T-helper 17 cell (primary cell): ENCODE results near the gene RABGAP1L. TPM values are rescaled to one million over a fixed set of nuclear protein-coding genes. Genes with fewer than 3 reads are reported as not detected.

Experiments used
- ATAC-seq: fragments of 150-1000 bp; cut with Tn5 transposase; 2 replicates; pipeline ENCODE4 v1.10.0; 2021; ENCODE audit warnings: mild to moderate bottlenecking, moderate library complexity
- DNase-seq, 3 donors: peaks; one replicate each; pipeline versions ENCODE4 v3.0.0 to v3.0.0-alpha.2; 2020 to 2021
- H3K9me3 ChIP-seq: one replicate; pipeline ENCODE4 v1.7.0; 2013; ENCODE audit warnings: low read length, mild to moderate bottlenecking; ENCODE audit not compliant: control insufficient read depth, poor library complexity, severe bottlenecking
- H3K27ac Mint-ChIP-seq: one replicate; pipeline ENCODE4 v1.8.0; 2022; ENCODE audit warnings: mild to moderate bottlenecking, moderate library complexity, mixed read lengths
- H3K27me3 Mint-ChIP-seq: one replicate; pipeline ENCODE4 v1.8.0; 2022; ENCODE audit warnings: mixed read lengths
- H3K36me3 Mint-ChIP-seq: one replicate; pipeline ENCODE4 v1.8.0; 2022; ENCODE audit warnings: low read depth, mixed read lengths
- H3K4me1 Mint-ChIP-seq: one replicate; pipeline ENCODE4 v1.8.0; 2022; ENCODE audit warnings: mild to moderate bottlenecking, mixed read lengths
- H3K4me3 Mint-ChIP-seq: one replicate; pipeline ENCODE4 v1.8.0; 2022; ENCODE audit warnings: mild to moderate bottlenecking, moderate library complexity, mixed read lengths
- total RNA-seq, 4 donors: library from RNA in 2 of 4; stranded (reverse) in 2 of 4; gene quantifications; one replicate each; pipeline ENCODE4 v1.2.3 and lab custom pipeline; 2022 to 2026

RABGAP1L gene
- total RNA-seq, 2 donors from 2014 or later, result 112 to 120 TPM

GRCh38 chr1:174274452-174274851 lies 115.1 kb downstream of the RABGAP1L start:
- no peaks in the 10 kb centered on the region for H3K9me3 ChIP-seq
- H3K27ac Mint-ChIP-seq, result no peak overlapping the region
- H3K36me3 Mint-ChIP-seq, result no peaks in the 10 kb centered on the region
- no peak for DNase-seq
- no peaks in the 10 kb centered on the region for H3K27me3 Mint-ChIP-seq
- ATAC-seq, result no peak
- peaks cover 2% of the 10 kb centered on the region for H3K4me1 Mint-ChIP-seq
- H3K4me3 Mint-ChIP-seq, result no peak overlapping the region

GRCh38 chr1:174274884-174275283 lies 115.6 kb downstream of the RABGAP1L start:
- Mint-ChIP-seq H3K4me1 (peaks cover 2% of the 10 kb centered on the region), H3K27me3 (no peaks in the 10 kb centered on the region), H3K36me3 (no peaks in the 10 kb centered on the region), H3K4me3 (no peak overlapping the region), H3K27ac (no peak overlapping the region)
- ATAC-seq (no peak), DNase-seq (no peak)
- no peaks in the 10 kb centered on the region for H3K9me3 ChIP-seq

GRCh38 chr1:174276087-174276486 lies 116.8 kb downstream of the RABGAP1L start:
- Mint-ChIP-seq H3K27ac (no peak overlapping the region), H3K27me3 (no peaks in the 10 kb centered on the region), H3K4me1 (peaks cover 2% of the 10 kb centered on the region), H3K36me3 (peaks cover 5% of the 10 kb centered on the region), H3K4me3 (no peak overlapping the region)
- DNase-seq (no peak), ATAC-seq (no peak)
- no peaks in the 10 kb centered on the region for H3K9me3 ChIP-seq

GRCh38 chr1:174284052-174284451 lies 124.7 kb downstream of the RABGAP1L start:
- H3K36me3 Mint-ChIP-seq, result peaks cover 26% of the 10 kb centered on the region
- no peaks in the 10 kb centered on the region for H3K27me3 Mint-ChIP-seq
- H3K4me1 Mint-ChIP-seq, result peaks cover 7% of the 10 kb centered on the region
- H3K4me3 Mint-ChIP-seq, result no peak overlapping the region
- no peaks in the 10 kb centered on the region for H3K9me3 ChIP-seq
- no peak overlapping the region for H3K27ac Mint-ChIP-seq
- DNase-seq (no peak), ATAC-seq (no peak)

GRCh38 chr1:174286042-174286441 lies 126.7 kb downstream of the RABGAP1L start:
- Mint-ChIP-seq H3K27ac (no peak overlapping the region), H3K4me1 (peaks cover 7% of the 10 kb centered on the region), H3K27me3 (no peaks in the 10 kb centered on the region), H3K36me3 (peaks cover 20% of the 10 kb centered on the region), H3K4me3 (no peak overlapping the region)
- ATAC-seq, result no peak
- DNase-seq, result no peak
- H3K9me3 ChIP-seq, result no peaks in the 10 kb centered on the region

GRCh38 chr1:174289644-174290310 lies 130.5 kb downstream of the RABGAP1L start:
- peaks cover 16% of the 10 kb centered on the region for H3K36me3 Mint-ChIP-seq
- H3K4me3 Mint-ChIP-seq, result no peak overlapping the region
- H3K27me3 Mint-ChIP-seq, result no peaks in the 10 kb centered on the region
- DNase-seq, result no peak
- no peak overlapping the region for H3K27ac Mint-ChIP-seq
- H3K4me1 Mint-ChIP-seq, result peaks cover 7% of the 10 kb centered on the region
- ATAC-seq, result no peak
- H3K9me3 ChIP-seq, result no peaks in the 10 kb centered on the region

- Mint-ChIP-seq H3K4me3 (no peak overlapping the region), H3K27ac (no peak overlapping the region), H3K27me3 (no peaks in the 10 kb centered on the region), H3K36me3 (peaks cover 17% of the 10 kb centered on the region), H3K4me1 (peaks cover 3% of the 10 kb centered on the region)
- no peak for ATAC-seq
- no peak for DNase-seq
- H3K9me3 ChIP-seq, result no peaks in the 10 kb centered on the region
These were observed 131.7 kb downstream of the RABGAP1L start for GRCh38 chr1:174291059-174291458.

- H3K27ac Mint-ChIP-seq, result no peak overlapping the region
- peaks cover 11% of the 10 kb centered on the region for H3K36me3 Mint-ChIP-seq
- H3K27me3 Mint-ChIP-seq, result no peaks in the 10 kb centered on the region
- no peak overlapping the region for H3K4me3 Mint-ChIP-seq
- no peaks in the 10 kb centered on the region for H3K9me3 ChIP-seq
- ATAC-seq (no peak), DNase-seq (no peak)
- peaks cover 8% of the 10 kb centered on the region for H3K4me1 Mint-ChIP-seq
These were observed 137.0 kb downstream of the RABGAP1L start for GRCh38 chr1:174296309-174296708.

- Mint-ChIP-seq H3K4me1 (peaks cover 11% of the 10 kb centered on the region), H3K27me3 (no peaks in the 10 kb centered on the region), H3K36me3 (peaks cover 11% of the 10 kb centered on the region), H3K4me3 (no peak overlapping the region), H3K27ac (no peak overlapping the region)
- DNase-seq (no peak), ATAC-seq (no peak)
- H3K9me3 ChIP-seq, result no peaks in the 10 kb centered on the region
These were observed 138.0 kb downstream of the RABGAP1L start for GRCh38 chr1:174297351-174297750.

- H3K4me3 Mint-ChIP-seq, result no peak overlapping the region
- ATAC-seq (no peak), DNase-seq (no peak)
- H3K4me1 Mint-ChIP-seq, result peaks cover 9% of the 10 kb centered on the region
- H3K27me3 Mint-ChIP-seq, result no peaks in the 10 kb centered on the region
- H3K9me3 ChIP-seq, result no peaks in the 10 kb centered on the region
- H3K36me3 Mint-ChIP-seq, result peaks cover 10% of the 10 kb centered on the region
- H3K27ac Mint-ChIP-seq, result no peak overlapping the region
These were observed 142.2 kb downstream of the RABGAP1L start for GRCh38 chr1:174301295-174302077.

- no peaks in the 10 kb centered on the region for H3K9me3 ChIP-seq
- no peak for ATAC-seq
- H3K4me3 Mint-ChIP-seq, result no peak overlapping the region
- DNase-seq, result no peak
- H3K36me3 Mint-ChIP-seq, result peaks cover 13% of the 10 kb centered on the region
- H3K4me1 Mint-ChIP-seq, result no peaks in the 10 kb centered on the region
- no peak overlapping the region for H3K27ac Mint-ChIP-seq
- H3K27me3 Mint-ChIP-seq, result no peaks in the 10 kb centered on the region
These were observed 149.3 kb downstream of the RABGAP1L start for GRCh38 chr1:174308604-174309003.

GRCh38 chr1:174309490-174309889 lies 150.2 kb downstream of the RABGAP1L start:
- ATAC-seq (no peak), DNase-seq (no peak)
- Mint-ChIP-seq H3K27ac (no peak overlapping the region), H3K4me1 (no peaks in the 10 kb centered on the region), H3K4me3 (no peak overlapping the region), H3K36me3 (peaks cover 16% of the 10 kb centered on the region), H3K27me3 (no peaks in the 10 kb centered on the region)
- H3K9me3 ChIP-seq, result no peaks in the 10 kb centered on the region

- Mint-ChIP-seq H3K36me3 (peaks cover 19% of the 10 kb centered on the region), H3K4me1 (no peaks in the 10 kb centered on the region), H3K4me3 (no peak overlapping the region), H3K27me3 (no peaks in the 10 kb centered on the region), H3K27ac (no peak overlapping the region)
- peaks cover 9% of the 10 kb centered on the region for H3K9me3 ChIP-seq
- DNase-seq (no peak), ATAC-seq (no peak)
These were observed 155.1 kb downstream of the RABGAP1L start for GRCh38 chr1:174314433-174314832.

GRCh38 chr1:174315239-174315638 lies 155.9 kb downstream of the RABGAP1L start:
- no peak for DNase-seq
- no peak overlapping the region for H3K4me3 Mint-ChIP-seq
- peaks cover 15% of the 10 kb centered on the region for H3K36me3 Mint-ChIP-seq
- no peak for ATAC-seq
- H3K27ac Mint-ChIP-seq, result no peak overlapping the region
- H3K4me1 Mint-ChIP-seq, result no peaks in the 10 kb centered on the region
- H3K27me3 Mint-ChIP-seq, result no peaks in the 10 kb centered on the region
- peaks cover 9% of the 10 kb centered on the region for H3K9me3 ChIP-seq
